ENCODE results near the gene SPACDR. TPM values are rescaled to one million over a fixed set of nuclear protein-coding genes. Genes with fewer than 3 reads are reported as not detected.

Gene SPACDR
- total and polyA plus RNA-seq, 9 of the 15 experiments (the other 6 are each of a cell fraction or from before 2014, with no cell fraction given), result 0.07 to 0.55 (median 0.14) TPM; not detected in 1

DNA sequence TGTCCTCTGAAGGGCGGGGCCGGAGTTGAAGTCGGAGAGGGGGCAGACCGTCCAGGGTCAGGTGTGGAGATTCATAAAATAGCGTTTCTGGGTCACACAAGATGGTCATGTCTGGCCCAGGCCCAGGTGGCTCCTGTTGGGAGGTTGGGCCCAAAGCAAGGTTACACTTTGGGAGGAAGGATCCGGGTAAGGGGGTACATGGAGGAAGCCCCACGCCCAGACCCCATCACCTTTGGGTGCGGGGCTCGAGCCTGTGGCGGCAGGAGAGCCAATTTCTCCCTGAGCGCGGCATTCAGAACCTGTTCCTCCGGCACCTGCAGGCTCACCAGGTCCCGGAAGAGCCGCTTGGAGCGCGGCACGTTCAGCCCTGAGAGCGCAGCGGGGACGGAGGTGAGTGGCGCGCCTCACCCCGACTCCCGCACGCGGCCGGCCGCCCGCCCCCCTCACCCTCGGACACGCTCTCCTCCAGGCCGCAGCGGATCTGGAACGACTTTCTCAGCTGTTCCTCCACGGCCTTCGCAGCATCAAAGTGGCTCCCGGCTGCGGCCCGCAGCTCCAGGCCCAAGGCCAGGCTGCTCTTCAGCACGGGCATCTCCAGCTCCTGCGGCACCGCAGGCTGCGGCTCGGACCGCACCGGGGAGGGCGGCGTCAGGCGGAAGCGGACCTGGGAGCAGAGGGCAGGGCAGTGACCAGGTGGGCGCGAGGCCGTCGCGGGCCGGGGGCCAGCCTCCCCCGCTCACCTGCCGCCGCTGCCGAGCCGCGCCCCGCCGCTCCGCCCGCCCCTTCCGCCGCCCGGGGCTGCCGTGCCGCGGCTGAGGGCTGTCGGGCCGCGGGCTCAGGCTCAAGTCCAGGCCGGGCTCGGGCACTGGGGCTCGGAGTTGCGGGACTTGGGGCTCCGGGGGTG lies 28.4 kb downstream of the SPACDR start (continued):
- TF ChIP-seq, protein P1, sequence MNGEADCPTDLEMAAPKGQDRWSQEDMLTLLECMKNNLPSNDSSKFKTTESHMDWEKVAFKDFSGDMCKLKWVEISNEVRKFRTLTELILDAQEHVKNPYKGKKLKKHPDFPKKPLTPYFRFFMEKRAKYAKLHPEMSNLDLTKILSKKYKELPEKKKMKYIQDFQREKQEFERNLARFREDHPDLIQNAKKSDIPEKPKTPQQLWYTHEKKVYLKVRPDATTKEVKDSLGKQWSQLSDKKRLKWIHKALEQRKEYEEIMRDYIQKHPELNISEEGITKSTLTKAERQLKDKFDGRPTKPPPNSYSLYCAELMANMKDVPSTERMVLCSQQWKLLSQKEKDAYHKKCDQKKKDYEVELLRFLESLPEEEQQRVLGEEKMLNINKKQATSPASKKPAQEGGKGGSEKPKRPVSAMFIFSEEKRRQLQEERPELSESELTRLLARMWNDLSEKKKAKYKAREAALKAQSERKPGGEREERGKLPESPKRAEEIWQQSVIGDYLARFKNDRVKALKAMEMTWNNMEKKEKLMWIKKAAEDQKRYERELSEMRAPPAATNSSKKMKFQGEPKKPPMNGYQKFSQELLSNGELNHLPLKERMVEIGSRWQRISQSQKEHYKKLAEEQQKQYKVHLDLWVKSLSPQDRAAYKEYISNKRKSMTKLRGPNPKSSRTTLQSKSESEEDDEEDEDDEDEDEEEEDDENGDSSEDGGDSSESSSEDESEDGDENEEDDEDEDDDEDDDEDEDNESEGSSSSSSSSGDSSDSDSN (IDR thresholded peaks at IDR 0.05; ENCODE audit: borderline replicate concordance in 1 of 2, low read depth in 2 of 2, low read length in 2 of 2), result peak; percentile 44 to 61; a peak in 2 of 4 replicates
- TF ChIP-seq E2F8 (IDR thresholded peaks at IDR 0.05; ENCODE audit: low read depth, partially characterized antibody), result peak; percentile 16
- TF ChIP-seq, protein P2, sequence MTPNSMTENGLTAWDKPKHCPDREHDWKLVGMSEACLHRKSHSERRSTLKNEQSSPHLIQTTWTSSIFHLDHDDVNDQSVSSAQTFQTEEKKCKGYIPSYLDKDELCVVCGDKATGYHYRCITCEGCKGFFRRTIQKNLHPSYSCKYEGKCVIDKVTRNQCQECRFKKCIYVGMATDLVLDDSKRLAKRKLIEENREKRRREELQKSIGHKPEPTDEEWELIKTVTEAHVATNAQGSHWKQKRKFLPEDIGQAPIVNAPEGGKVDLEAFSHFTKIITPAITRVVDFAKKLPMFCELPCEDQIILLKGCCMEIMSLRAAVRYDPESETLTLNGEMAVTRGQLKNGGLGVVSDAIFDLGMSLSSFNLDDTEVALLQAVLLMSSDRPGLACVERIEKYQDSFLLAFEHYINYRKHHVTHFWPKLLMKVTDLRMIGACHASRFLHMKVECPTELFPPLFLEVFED (CRISPR knock-in tag; conservative IDR thresholded peaks at IDR 0.05), result no peak
- no peak for TF ChIP-seq EP300 (IDR thresholded peaks at IDR 0.05; ENCODE audit: low read length)
- TF ChIP-seq POLR2AphosphoS5 (IDR thresholded peaks at IDR 0.05; ENCODE audit: control insufficient read depth, insufficient read depth, low read depth, low read length), result peak; percentile 63; the same call in 1 of the 2 replicates
- TF ChIP-seq ZNF436 (CRISPR knock-in tag; IDR thresholded peaks at IDR 0.05), result no peak
- TF ChIP-seq TEAD4 (IDR thresholded peaks at IDR 0.05; ENCODE audit: low read length), result 0 out of 2 replicates have a peak, but pooled peaks have one; percentile 29
- no peak for TF ChIP-seq TEAD4 (CRISPR knock-in tag; IDR thresholded peaks at IDR 0.05; ENCODE audit: borderline replicate concordance)
- TF ChIP-seq NFRKB (IDR thresholded peaks at IDR 0.05; ENCODE audit: low read depth), result 0 out of 2 replicates have a peak, but pooled peaks have one; percentile 26
- TF ChIP-seq TAF1 (IDR thresholded peaks at IDR 0.05; ENCODE audit: control insufficient read depth, extremely low read depth, insufficient read depth, low read length, severe bottlenecking), result peak; percentile 47
- TF ChIP-seq RNF2 (IDR thresholded peaks at IDR 0.05), result peak; percentile 48; the same call in 1 of the 2 replicates
- peak; percentile 66; the same call in 1 of the 2 replicates for TF ChIP-seq E4F1 (CRISPR knock-in tag; IDR thresholded peaks at IDR 0.05; ENCODE audit: borderline replicate concordance)
- no peak for TF ChIP-seq NFATC3 (IDR thresholded peaks at IDR 0.05)

Data from K562 (cell line).